Measurements from ENCODE around the gene RIMBP2. TPM values are rescaled to one million over a fixed set of nuclear protein-coding genes. Genes with fewer than 3 reads are reported as not detected.

RIMBP2 gene
- polyA plus RNA-seq, 1 of the 3 experiments (the other 2 are of a cell fraction), result 0.90 TPM

- TF ChIP-seq REST (IDR thresholded peaks at IDR 0.05; ENCODE audit: low read depth, low read length), result no peak
Measured at GRCh38 chr12:130709971-130710732, 5.9 kb downstream of the RIMBP2 start (continued).

GRCh38 chr12:130709151-130709970 lies 6.7 kb downstream of the RIMBP2 start:
- CTCF ChIA-PET, result interaction anchor here (1.0 kb wide), 1 partner anchor 76 kb away, joined by 4 read pairs; no protein-coding TSS in a partner anchor

More at GRCh38 chr12:130709151-130709970, 6.7 kb downstream of the RIMBP2 start:
- Histone ChIP-seq H4K20me1 (ENCODE audit: insufficient read depth) (no peaks in the 10 kb centered on the region), H3K27ac (ENCODE audit: low read depth in 2 of 2, low read length in 1 of 2) (no peak overlapping the region; a peak in 1 of 4 replicates), H3K4me2 (no peak overlapping the region), H3K4me1 (ENCODE audit: control insufficient read depth in 1 of 2, insufficient read depth in 2 of 2, low read depth in 1 of 2, low read length in 1 of 2) (peaks cover 0 to 60% of the 10 kb centered on the region in 2 experiments; a peak in 1 of 4 replicates), H3K9ac (no peak overlapping the region), H3K4me3 (ENCODE audit: low read depth in 2 of 2, low read length in 1 of 2) (no peak overlapping the region), H3K36me3 (replicated peaks in 1 of 2; ENCODE audit: control insufficient read depth in 1 of 2, insufficient read depth in 2 of 2, low read length in 1 of 2) (no peaks in the 10 kb centered on the region), H2AFZ (ENCODE audit: low read depth) (no peak overlapping the region), H3F3A (replicated peaks; ENCODE audit: insufficient read depth) (no peaks in the 10 kb centered on the region), H3K27me3 (ENCODE audit: insufficient read depth) (no peaks in the 10 kb centered on the region), H3K9me2 (no peaks in the 10 kb centered on the region), H3K9me3 (no peaks in the 10 kb centered on the region), H3K79me2 (ENCODE audit: insufficient read depth) (no peaks in the 10 kb centered on the region)
- 51% methylated on average over 16 of the region's 29 CpGs for WGBS (ENCODE audit: low lambda C conversion rate)
- DNase-seq, result no peak
- POLR2A ChIA-PET, result no interaction called here
- TF ChIP-seq RFX5 (IDR thresholded peaks at IDR 0.05; ENCODE audit: low read length), result no peak
- TF ChIP-seq CTCF (IDR thresholded peaks at IDR 0.05), result no peak

All from SK-N-SH (cell line).